Measurements from ENCODE around the gene HIF3A. TPM values are rescaled to one million over a fixed set of nuclear protein-coding genes. Genes with fewer than 3 reads are reported as not detected.

The HIF3A gene
- total RNA-seq, 4 donors from 2014 or later = 33.3 to 222 (median 60.3) TPM

GRCh38 chr19:46361915-46362314, 65.1 kb downstream of the HIF3A start:
- TF ChIP-seq CTCF (IDR thresholded peaks at IDR 0.05; ENCODE audit: low read depth) = no peak

GRCh38 chr19:46364359-46364758, 67.5 kb downstream of the HIF3A start:
- TF ChIP-seq CTCF (IDR thresholded peaks at IDR 0.05; ENCODE audit: low read depth) = no peak

GRCh38 chr19:46365561-46365960, 68.7 kb downstream of the HIF3A start:
- no peak for TF ChIP-seq CTCF (IDR thresholded peaks at IDR 0.05; ENCODE audit: low read depth)

- no peak for TF ChIP-seq CTCF (IDR thresholded peaks at IDR 0.05; ENCODE audit: low read depth)
Observed at GRCh38 chr19:46366620-46367292, 69.9 kb downstream of the HIF3A start.

- no peak for TF ChIP-seq CTCF (IDR thresholded peaks at IDR 0.05; ENCODE audit: low read depth)
Observed at GRCh38 chr19:46367426-46367825, 70.6 kb downstream of the HIF3A start.

GRCh38 chr19:46368116-46368515, 71.3 kb downstream of the HIF3A start:
- TF ChIP-seq CTCF (IDR thresholded peaks at IDR 0.05; ENCODE audit: low read depth) = no peak

GRCh38 chr19:46369817-46370216, 73.0 kb downstream of the HIF3A start:
- no peak for TF ChIP-seq CTCF (IDR thresholded peaks at IDR 0.05; ENCODE audit: low read depth)

All from subcutaneous adipose tissue (tissue), 4 donors.